ENCODE results near the gene TEDC1. TPM values are rescaled to one million over a fixed set of nuclear protein-coding genes. Genes with fewer than 3 reads are reported as not detected.
"Not testable (repeated sequence)": the region's sequence is repeated elsewhere in the genome, so short reads cannot be mapped to it uniquely, and the experiment has no call there.

The TEDC1 gene
- total RNA-seq, 1 donor, result 29.1 TPM

GRCh38 chr14:105533811-105534498 is 42.9 kb downstream of the TEDC1 start:
- no peak for DNase-seq (ENCODE audit: low read depth in 2 of 3, low spot score in 2 of 3)

- no peak for DNase-seq (ENCODE audit: low read depth in 2 of 3, low spot score in 2 of 3)
Observed at GRCh38 chr14:105534586-105534985, 43.5 kb downstream of the TEDC1 start.

DNA sequence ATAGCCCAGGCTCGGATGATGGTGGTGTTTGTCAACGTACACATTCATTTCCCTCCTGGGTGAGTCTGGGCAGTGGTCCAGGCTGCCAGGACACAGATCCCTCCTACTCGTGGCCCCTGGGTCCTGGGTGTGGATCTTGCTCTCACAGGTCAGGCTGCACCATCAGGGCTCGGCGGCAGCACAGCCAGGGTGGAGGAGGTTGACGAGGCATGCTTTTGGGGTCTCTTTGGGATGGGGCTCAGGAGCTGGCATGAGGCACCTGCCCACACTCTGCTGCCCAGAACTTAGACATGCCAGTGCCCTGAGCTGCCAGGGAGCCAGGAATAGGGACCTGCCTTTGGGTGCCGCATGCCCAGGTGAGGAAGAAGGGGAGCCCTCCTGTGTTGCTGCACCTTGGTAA is 45.0 kb downstream of the TEDC1 start:
- DNase-seq (ENCODE audit: low read depth in 2 of 3, low spot score in 2 of 3), result no peak

- DNase-seq (ENCODE audit: low read depth in 2 of 3, low spot score in 2 of 3), result no peak
Observed at GRCh38 chr14:105536691-105537579, 45.9 kb downstream of the TEDC1 start.

GRCh38 chr14:105537580-105538474 is 46.8 kb downstream of the TEDC1 start:
- DNase-seq (ENCODE audit: low read depth in 2 of 3, low spot score in 2 of 3), result peak in 2 of 3 donors; percentile 60 to 65

- no peak for DNase-seq (ENCODE audit: low read depth in 2 of 3, low spot score in 2 of 3)
Observed at GRCh38 chr14:105538481-105539049, 47.5 kb downstream of the TEDC1 start.

DNA sequence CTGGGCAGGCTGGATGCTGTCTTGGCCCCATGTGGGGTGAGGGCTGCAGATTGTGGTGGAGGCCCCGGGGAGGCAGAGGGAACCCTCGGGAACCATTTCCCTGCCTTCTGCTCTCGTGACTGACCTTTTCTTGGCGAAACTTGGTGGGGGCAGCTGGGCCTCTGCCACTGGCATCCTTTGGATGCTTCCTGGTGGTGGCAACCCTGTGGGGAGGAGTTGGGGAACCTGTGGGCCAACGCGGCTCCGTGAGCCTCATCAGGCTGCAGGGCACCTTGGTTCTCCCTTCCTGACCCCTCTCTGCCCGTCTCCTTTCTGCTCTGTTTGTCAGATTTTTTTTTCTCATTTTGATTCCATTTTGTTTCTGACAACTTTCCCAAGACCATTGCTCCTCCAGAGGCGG is 49.8 kb downstream of the TEDC1 start:
- no peak for DNase-seq (ENCODE audit: low read depth in 2 of 3, low spot score in 2 of 3)

DNA sequence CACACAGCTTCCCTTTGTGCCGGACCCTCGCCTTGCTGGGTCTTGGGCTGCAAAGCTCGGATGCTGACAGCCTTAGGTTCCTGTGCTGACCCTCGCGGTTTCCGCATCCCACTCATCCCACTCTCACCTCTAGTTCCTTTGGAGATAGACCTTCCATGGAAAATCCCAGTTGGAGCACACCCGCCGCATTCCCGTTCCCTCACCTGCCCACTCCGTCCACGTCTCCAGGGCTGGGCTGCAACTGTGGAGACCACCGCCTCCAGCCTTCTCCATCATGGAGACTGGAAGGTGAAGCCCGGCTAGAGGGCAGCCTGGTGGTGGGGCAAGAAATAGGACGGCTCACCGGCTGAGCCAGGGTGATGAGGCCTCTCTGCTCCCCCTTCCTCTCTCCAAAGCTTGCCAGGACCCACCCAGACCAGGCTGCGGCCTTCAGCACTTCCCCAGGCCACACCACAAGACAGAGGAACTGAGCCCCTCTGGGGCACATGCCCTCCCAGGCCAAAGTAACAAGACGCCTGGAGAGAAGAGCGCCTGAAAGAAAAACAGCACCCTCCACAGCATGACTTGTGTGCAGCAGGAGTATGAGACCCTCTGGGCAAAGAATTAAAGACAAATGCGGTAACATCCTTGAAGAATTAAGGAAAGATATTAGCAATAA is 50.3 kb downstream of the TEDC1 start:
- peak in 1 of 3 donors; percentile 41 for DNase-seq (ENCODE audit: low read depth in 2 of 3, low spot score in 2 of 3)

- DNase-seq (ENCODE audit: low read depth in 2 of 3, low spot score in 2 of 3), result not testable (repeated sequence)
Observed at GRCh38 chr14:105545676-105546075, 54.6 kb downstream of the TEDC1 start.

DNA sequence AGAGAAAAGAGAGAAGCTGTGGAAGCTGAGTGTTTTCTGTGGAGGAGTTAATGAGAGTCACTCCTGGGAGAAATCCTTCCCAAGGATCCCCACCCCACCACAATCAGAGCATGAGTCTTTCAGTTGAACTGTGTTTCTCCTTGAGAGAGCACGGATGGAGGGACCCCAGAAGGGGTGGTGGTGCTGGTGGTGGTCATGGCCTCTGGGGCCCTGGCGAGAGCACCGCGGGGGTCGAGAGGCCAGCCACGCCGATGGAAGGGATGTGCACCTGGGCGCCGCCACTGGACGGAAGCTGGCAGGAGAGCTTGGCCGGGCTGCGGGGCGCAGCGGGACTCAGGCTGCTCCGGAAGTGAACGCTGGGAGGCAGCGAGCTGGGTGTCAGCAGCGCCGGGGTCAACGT is 55.4 kb downstream of the TEDC1 start:
- DNase-seq (ENCODE audit: low read depth in 2 of 3, low spot score in 2 of 3), result not testable (repeated sequence)

- DNase-seq (ENCODE audit: low read depth in 2 of 3, low spot score in 2 of 3), result not testable (repeated sequence)
Observed at GRCh38 chr14:105547072-105547471, 56.0 kb downstream of the TEDC1 start.

DNA sequence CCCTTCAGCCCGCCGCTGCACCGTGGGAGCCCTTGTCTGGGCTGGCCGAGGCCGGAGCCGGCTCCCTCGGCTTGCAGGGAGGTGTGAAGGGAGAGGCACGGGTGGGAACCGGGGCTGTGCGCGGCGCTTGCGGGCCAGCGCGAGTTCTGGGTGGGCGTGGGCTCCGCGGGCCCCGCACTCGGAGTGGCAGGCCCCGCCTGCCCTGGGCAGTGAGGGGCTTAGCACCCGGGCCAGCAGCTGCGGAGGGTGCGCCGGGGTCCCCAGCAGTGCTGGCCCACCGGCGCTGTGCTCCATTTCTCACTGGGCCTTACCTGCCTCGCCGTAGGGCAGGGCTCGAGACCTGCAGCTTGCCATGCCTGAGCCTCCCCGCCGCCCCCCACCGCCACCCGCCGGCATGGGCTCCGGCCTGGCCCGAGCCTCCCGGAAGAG is 56.7 kb downstream of the TEDC1 start:
- no peak for DNase-seq (ENCODE audit: low read depth in 2 of 3, low spot score in 2 of 3)

Other genes with a start within 250 kb of the TEDC1 start
- 10.2 TPM for gene BTBD6, start 242.7 kb upstream of the TEDC1 start, total RNA-seq
- 125 TPM for gene BRF1, start 190.2 kb upstream of the TEDC1 start, total RNA-seq
- 104 TPM for gene PACS2, start 176.5 kb upstream of the TEDC1 start, total RNA-seq
- 1.1 TPM for gene TEX22, start 92.7 kb upstream of the TEDC1 start, total RNA-seq
- 110 TPM for gene MTA1, start 71.4 kb upstream of the TEDC1 start, total RNA-seq
- 43.9 TPM for gene CRIP2, start 16.4 kb upstream of the TEDC1 start, total RNA-seq
- 52.0 TPM for gene CRIP1, start 4.4 kb upstream of the TEDC1 start, total RNA-seq
- gene TMEM121, start 35.3 kb downstream of the TEDC1 start, total RNA-seq, result 46.3 TPM